DMS79 (cell line): ENCODE results near the gene CAMK1D.
A peak's percentile ranks its signal among the peaks of the same experiment; 100 is the strongest.

Source experiments
- DNase-seq: peaks from one replicate; lab custom pipeline; 2025; lab: John Stamatoyannopoulos, UW

Gene CAMK1D

DNA sequence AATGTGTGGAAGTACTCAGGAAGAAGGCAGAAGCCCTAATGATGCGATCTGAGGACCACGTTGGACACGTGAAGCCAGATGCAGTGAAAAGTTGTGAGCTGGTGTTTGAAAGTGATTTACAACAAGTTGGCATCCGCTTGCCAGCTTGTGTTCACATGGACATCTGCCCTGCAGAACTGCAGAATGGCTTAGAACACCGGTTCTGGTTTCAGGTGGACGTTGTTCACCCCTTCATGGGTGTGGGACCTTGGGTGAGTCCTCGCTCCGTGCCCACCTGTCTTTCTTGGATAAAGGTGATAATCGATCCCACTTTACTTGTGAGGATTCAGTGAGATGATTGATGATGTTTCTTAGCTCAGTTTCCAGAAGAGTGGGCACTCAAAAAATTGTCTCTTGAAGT is 53.8 kb downstream of the CAMK1D start:
- no peak for DNase-seq

DNA sequence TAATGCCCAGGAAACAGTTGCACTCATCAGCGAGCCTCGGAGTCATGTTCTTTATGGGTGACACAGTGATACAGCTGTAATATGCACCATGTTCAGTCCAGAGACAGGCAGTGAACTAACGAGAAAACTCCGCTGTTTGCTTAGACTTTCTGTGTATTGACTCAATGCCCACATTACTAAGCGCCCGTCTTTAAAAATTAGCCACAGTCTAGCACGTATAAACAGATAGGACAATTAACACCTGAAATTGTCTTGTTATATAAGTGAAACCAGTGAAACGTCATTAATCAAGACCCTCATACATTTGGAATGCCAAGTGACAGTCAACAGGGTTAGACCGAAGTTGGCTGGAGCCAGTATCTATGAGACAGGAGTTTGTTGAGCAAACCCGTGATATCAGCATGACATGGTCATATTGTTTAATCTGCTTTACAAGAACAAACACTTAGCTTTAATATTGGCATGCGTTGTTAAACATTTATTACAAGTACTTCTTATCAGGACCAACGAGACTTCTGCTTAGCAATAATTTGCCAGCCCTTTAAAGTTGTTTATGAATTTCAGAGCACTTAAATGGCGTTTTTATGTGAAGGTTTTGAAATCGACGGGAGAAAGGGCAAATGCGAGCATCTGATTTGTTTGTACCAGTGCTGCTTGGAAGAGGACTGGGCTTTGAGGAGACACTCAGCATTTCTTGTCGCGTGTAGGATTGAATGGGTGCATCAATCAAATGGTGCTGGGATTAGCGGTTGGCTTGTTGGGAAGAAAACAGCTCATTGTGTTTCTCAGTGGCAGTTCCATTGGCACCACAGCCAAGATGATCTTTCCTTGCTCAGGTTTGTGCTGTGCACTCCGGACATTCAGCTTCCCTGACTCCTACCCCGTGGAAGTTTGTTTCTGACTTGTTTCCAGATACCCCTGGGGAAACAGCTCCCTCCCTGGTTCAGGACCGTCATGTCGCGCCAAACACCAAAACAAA is 56.3 kb downstream of the CAMK1D start:
- DNase-seq, result peak; percentile 70

GRCh38 chr10:12406764-12407400 is 57.5 kb downstream of the CAMK1D start:
- no peak for DNase-seq

- DNase-seq, result no peak
Observed at GRCh38 chr10:12408472-12408871, 59.1 kb downstream of the CAMK1D start.

DNA sequence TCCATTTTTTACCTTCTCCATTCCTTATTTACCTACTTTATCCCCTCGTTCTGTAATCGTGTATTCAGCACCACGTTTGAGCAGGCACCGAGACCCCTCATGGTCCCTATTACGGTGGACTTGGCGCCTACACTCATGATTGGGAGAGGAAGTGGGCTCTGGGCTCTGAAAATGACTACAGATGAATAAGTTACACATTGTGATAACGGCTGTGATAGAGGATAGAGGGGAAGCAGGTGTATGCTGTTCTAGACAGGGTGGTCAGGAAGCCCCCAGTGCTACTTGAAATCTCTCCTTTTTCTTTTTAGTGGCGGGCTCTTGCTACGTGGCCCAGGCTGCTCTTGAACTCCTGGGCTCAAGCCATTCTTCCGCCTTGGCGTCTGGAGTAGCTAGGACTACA is 59.8 kb downstream of the CAMK1D start:
- DNase-seq, result no peak

DNA sequence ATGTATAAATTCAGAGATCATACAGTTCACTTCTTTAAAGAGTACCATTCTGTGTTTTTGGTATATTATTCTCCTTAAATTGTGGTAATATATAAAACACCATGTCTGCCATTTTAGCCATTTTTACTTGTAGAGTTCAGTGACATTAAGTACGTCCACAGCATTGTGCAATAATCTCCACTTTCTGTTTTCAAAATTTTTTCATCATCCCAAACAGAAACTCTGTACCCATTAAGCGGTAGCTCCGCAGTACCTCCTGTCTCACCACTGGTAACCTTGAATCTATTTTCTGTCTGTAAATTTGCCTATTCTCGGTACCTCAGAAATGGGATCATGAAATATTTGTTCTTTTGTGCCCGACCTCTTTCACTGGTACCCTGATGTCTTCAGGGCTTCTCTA is 60.3 kb downstream of the CAMK1D start:
- no peak for DNase-seq

- no peak for DNase-seq
Observed at GRCh38 chr10:12412666-12413368, 63.5 kb downstream of the CAMK1D start.

DNA sequence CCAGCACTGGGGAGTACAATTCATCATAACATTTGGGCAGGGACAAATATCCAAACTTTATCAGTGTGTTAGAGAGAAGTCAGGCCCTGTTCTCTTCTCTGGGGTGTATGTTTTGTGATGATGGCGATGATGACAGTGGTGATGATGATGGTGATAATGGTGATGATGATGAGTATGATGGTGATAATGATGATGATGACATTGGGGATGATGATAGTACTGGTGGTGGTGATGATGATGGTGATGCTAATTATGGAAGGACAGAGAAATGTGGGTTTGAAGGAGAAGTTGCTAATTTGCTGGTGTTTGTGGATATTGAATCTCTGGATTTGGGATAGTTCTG is 64.0 kb downstream of the CAMK1D start:
- no peak for DNase-seq

DNA sequence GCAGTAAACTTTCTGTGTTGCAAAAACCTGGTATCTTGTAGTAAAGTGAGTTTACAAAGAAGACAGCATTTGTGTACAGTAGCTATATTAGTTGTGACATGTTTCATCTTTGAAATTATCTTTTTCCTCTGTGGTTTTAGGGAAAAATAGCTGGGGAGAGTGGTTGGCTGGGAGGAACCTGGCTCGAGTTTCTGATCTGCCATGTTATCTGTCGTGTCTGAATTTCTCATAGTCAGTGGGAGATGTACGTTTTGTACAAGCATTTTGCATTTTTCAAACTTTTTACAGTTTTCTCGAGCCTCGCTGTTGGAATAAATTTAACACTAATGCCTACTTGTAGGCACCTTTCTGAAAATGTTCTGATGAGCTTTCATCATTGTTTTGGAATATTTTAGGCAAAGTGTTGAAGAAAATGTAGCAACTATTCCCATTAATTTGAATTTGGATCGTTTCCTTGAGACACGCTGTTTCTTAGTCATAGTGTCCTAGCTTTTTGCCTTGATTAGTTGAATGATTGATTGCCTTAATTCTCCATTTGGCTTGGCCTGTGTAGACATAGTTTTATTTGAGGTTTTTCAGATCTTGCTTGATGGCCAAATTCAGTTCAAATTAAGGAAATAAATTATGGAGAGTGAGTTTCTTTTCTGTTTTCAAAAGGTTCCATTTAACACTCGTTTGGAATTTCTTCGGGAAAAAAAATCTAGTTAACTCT is 65.1 kb downstream of the CAMK1D start:
- DNase-seq, result no peak

DNA sequence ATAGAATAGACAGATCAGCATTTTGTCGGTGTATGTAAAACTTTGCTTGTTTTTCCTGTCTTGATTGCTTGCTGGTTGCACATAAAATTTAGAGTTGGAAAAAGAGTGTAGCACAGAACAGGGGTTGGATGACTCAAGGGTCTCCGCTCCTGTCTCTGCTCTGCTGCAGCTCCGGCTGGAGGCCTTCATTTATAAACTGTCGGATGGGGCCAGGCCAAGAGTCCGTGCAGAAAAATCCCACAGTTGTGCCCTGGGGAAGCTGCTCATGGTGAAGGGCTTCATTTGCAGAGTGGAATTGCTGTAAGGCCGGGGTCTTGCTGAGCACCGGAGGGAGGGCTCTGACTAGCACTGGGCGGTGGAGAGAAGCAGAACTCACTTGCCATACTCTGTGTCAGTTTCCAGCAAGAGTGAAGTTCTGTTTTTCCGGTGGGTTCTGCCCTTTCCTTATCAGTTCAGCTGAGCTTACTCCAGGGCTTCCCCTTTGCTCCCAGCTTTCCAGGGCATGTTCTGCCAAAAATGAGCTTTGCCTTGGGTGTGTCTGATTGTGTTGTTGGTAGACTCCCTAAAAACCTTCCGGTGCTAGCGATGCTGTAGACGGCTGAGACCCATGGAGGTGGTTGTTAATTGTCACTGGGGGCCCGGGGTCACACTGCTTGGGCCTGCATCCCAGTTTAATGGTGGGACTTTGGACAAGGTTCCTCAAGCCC is 67.2 kb downstream of the CAMK1D start:
- DNase-seq, result no peak

DNA sequence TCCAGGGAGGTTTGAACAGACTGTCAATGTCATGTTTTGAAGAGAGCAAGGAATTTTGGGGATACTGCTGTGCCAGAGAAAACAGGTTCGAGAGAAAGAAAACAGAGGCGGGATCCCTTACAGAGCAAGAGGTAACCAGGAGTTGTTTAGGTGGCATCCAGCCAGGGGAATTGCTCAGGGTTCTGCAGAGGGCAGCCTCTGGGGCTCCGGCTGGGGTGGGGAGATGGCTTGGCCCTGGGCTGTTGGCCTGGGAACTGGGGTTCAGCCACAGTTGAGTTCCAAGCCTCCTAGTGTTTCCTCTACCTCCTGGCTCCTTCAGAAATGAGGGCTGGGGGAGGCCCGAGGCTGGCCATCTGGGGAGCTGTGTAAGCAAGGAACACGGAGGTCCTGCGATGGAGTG is 68.0 kb downstream of the CAMK1D start:
- no peak for DNase-seq

GRCh38 chr10:12418000-12418399 is 68.7 kb downstream of the CAMK1D start:
- no peak for DNase-seq

DNA sequence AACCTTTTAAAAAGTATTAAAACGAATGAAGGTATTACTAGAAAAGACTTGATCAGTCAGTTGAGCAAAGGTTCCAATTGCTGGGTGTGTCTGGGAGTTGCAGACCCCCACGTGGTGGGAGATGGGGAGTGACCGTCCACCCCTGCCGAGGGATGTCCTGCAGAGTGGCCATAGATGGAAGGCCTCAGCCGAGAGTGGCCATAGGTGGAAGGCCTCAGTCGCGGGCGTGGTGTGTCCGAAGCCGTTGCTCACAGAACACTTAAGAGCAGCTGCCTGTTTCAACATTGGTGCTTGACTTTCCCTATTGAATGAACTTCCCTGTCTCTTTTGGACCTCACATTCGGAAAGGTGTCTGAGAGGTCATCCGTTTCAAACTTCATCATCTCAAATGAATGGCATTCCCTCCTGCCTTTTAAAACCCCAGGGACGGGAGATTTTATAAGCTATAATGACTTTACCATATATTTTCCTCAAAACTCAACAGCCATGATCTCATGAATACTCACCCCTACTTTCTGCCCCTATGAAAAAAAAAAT is 69.4 kb downstream of the CAMK1D start:
- no peak for DNase-seq

DNA sequence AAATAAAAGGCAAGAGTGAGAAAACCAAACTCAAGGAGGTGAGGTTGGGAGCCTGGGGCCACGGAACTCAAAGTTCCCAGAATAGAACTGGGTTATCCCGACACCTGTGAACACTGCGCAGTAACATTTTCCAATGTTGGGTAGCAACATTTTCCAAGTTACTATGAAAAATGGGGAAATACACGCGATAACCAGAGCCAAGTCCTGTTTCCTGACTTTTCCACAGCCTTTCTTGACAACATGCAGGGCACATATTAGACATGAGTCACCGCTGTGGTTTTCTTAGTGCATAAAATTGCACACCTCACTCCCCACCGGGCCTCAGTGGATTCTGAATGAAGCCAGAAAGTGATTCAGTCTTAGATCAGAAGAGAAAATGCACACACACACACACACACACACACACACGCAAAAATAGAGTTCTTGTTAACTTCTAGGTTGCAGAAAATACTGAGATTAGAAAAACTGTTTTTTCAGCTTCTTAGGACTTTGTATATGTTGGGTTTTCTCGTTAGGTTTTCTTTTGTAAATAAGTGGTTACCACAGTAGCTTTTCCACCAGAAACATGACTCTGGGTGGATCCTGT is 70.0 kb downstream of the CAMK1D start:
- DNase-seq, result no peak

GRCh38 chr10:12420530-12421120 is 71.3 kb downstream of the CAMK1D start:
- no peak for DNase-seq

DNA sequence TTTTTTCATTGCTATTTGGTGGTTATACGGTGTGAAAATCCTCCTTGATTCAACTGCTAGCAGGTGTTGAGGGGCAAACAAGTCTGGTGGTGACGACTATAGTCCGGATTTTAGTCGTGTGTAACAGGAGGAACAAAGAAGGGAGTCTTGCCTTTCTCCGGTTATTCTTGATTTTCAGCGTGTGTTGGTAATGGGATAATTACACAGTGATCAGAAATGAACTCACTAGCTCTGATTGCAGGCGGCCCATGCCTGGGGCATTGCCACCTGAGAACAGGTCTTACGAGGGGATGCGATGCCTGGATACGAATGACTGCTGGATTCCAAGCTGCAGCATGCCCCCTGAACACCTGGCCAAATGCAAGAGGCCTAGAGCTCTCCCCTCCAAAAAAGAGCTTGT is 72.8 kb downstream of the CAMK1D start:
- no peak for DNase-seq

DNA sequence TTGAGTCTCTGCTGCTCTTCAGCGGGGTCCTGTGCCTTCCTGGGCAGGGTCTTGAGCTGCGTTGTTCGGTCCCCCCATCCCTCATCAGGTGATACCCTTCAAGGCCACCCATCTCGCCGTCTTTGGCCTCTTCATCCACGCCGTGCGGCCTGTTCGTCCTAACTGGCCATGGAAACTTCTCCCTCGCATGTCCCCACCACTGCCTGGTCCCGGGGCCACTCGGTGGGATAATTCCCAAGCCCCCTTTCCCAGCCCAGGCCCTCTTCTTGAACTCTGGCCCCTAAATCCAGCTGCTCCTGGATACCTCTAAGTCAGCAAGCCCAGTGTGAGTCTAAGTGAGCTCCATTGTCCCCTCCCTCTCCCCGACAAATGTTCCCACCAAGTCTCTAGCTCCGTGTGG is 74.5 kb downstream of the CAMK1D start:
- DNase-seq, result no peak

DNA sequence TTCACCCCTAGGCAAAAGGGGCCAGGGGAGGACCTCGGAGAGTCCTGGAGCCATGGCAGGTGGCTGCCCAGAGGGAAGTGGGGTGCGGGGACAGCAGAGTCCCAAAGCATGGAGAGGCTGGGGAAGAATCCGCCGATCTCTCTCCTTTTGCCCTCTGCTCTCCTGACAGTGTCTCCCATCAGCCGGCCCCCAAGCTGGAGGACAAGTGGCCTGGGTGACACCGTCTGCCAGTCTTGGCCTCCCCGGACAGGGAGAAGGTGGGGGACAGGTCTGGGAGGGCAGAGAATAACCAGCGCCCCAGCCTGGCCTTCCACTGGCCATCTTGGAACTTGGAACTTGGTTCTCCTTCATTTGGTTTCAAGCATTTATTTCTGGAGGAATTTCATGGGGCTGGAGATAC is 77.9 kb downstream of the CAMK1D start:
- no peak for DNase-seq

- DNase-seq, result no peak
Observed at GRCh38 chr10:12428447-12429135, 79.2 kb downstream of the CAMK1D start.

DNA sequence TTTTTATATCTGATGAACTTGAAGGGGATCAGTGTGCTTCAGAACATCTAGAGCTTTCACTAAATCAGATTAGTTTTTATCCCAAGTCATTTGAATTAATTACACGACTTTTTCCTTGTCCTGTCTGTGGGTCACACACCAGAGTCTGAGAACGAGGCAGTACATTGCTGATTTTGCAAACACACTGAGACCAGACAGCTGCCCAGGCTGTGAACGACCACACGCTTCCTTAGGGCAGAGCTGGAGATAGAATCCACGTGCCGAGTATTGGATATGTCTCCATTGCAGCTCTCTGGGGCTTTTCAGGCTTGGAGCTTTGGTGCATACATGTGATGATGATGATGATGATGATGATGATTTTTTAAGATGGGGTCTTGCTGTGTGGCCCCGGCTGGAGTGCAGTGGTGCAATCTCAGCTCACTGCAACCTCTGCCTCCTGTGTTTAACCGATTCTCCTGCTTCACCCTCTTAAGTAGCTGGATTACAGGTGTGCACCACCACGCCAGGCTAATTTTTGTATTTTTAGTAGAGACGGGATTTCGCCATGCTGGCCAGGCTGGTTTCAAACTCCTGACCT is 81.1 kb downstream of the CAMK1D start:
- DNase-seq, result no peak
